Liver (tissue), 3 donors: ENCODE data around the gene PXMP4.

Source experiments
- GABPA ChIP-seq, 2 donors: IDR thresholded peaks in 1 of 2; conservative IDR thresholded peaks in 1 of 2; 2 replicates each; pipeline ENCODE4 v1.6.1; 2016; ENCODE audit warnings: antibody characterized with exemption in 2 of 2, mild to moderate bottlenecking in 1 of 2, moderate library complexity in 1 of 2
- RXRA ChIP-seq, 2 donors: IDR thresholded peaks; 2 replicates each; pipeline ENCODE4 v1.6.1; 2017 to 2018; ENCODE audit warnings: antibody characterized with exemption in 2 of 2, mild to moderate bottlenecking in 1 of 2
- TF ChIP-seq, protein P1 (sequence below): IDR thresholded peaks from 2 replicates; pipeline ENCODE4 v1.6.1; 2016; ENCODE audit warnings: antibody characterized with exemption
- TF ChIP-seq, protein P2 (sequence below): fragments of 150-350 bp; IDR thresholded peaks from 2 replicates; pipeline ENCODE4 v1.5.1; 2017; ENCODE audit warnings: improper control_type of control experiment, low read depth, low read length; ENCODE audit not compliant: missing input control
- TF ChIP-seq, protein P3 (sequence below): IDR thresholded peaks from 2 replicates; pipeline ENCODE4 v1.6.1; 2016; ENCODE audit warnings: antibody characterized with exemption, mild to moderate bottlenecking
- TF ChIP-seq, protein P4 (sequence below): IDR thresholded peaks from 2 replicates; pipeline ENCODE4 v1.6.1; 2016; ENCODE audit warnings: antibody characterized with exemption
- donor health status: healthy.
- donor health status: healthy.

DNA sequence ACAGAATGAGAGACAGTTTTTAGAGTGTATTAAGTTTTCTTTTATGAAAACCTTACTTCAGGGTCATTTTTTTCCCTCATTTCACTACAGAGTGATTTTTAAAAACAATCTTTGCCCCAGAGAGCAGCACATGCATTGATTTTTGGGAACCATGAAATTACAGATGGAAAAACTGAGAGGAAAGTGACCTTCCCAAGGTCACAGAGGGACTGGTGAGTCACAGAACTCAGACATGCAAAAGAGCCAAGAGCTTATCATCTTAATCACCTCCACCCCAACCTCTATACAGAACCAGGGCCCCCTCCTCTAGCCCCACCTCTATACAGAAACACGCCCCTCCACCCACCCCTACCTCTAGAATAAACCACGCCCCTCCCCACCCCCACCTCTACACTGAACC lies 10.7 kb downstream of the PXMP4 start:
- TF ChIP-seq, protein P1, sequence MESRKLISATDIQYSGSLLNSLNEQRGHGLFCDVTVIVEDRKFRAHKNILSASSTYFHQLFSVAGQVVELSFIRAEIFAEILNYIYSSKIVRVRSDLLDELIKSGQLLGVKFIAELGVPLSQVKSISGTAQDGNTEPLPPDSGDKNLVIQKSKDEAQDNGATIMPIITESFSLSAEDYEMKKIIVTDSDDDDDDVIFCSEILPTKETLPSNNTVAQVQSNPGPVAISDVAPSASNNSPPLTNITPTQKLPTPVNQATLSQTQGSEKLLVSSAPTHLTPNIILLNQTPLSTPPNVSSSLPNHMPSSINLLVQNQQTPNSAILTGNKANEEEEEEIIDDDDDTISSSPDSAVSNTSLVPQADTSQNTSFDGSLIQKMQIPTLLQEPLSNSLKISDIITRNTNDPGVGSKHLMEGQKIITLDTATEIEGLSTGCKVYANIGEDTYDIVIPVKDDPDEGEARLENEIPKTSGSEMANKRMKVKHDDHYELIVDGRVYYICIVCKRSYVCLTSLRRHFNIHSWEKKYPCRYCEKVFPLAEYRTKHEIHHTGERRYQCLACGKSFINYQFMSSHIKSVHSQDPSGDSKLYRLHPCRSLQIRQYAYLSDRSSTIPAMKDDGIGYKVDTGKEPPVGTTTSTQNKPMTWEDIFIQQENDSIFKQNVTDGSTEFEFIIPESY = no peak
- TF ChIP-seq, protein P2, sequence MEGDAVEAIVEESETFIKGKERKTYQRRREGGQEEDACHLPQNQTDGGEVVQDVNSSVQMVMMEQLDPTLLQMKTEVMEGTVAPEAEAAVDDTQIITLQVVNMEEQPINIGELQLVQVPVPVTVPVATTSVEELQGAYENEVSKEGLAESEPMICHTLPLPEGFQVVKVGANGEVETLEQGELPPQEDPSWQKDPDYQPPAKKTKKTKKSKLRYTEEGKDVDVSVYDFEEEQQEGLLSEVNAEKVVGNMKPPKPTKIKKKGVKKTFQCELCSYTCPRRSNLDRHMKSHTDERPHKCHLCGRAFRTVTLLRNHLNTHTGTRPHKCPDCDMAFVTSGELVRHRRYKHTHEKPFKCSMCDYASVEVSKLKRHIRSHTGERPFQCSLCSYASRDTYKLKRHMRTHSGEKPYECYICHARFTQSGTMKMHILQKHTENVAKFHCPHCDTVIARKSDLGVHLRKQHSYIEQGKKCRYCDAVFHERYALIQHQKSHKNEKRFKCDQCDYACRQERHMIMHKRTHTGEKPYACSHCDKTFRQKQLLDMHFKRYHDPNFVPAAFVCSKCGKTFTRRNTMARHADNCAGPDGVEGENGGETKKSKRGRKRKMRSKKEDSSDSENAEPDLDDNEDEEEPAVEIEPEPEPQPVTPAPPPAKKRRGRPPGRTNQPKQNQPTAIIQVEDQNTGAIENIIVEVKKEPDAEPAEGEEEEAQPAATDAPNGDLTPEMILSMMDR = no peak
- TF ChIP-seq, protein P3, sequence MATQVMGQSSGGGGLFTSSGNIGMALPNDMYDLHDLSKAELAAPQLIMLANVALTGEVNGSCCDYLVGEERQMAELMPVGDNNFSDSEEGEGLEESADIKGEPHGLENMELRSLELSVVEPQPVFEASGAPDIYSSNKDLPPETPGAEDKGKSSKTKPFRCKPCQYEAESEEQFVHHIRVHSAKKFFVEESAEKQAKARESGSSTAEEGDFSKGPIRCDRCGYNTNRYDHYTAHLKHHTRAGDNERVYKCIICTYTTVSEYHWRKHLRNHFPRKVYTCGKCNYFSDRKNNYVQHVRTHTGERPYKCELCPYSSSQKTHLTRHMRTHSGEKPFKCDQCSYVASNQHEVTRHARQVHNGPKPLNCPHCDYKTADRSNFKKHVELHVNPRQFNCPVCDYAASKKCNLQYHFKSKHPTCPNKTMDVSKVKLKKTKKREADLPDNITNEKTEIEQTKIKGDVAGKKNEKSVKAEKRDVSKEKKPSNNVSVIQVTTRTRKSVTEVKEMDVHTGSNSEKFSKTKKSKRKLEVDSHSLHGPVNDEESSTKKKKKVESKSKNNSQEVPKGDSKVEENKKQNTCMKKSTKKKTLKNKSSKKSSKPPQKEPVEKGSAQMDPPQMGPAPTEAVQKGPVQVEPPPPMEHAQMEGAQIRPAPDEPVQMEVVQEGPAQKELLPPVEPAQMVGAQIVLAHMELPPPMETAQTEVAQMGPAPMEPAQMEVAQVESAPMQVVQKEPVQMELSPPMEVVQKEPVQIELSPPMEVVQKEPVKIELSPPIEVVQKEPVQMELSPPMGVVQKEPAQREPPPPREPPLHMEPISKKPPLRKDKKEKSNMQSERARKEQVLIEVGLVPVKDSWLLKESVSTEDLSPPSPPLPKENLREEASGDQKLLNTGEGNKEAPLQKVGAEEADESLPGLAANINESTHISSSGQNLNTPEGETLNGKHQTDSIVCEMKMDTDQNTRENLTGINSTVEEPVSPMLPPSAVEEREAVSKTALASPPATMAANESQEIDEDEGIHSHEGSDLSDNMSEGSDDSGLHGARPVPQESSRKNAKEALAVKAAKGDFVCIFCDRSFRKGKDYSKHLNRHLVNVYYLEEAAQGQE = no peak
- no peak for TF ChIP-seq GABPA (IDR thresholded peaks at IDR 0.05 in 1 of 2, conservative IDR thresholded peaks at IDR 0.05 in 1 of 2)
- no peak for TF ChIP-seq RXRA (IDR thresholded peaks at IDR 0.05)
- TF ChIP-seq, protein P4, sequence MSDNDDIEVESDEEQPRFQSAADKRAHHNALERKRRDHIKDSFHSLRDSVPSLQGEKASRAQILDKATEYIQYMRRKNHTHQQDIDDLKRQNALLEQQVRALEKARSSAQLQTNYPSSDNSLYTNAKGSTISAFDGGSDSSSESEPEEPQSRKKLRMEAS = no peak
